IMR-90 (cell line): ENCODE measurements around the gene MBIP.

Experiments used
- BHLHE40 ChIP-seq: fragments of 150-350 bp; IDR thresholded peaks from 2 replicates; pipeline ENCODE4 v1.6.1; 2016; ENCODE audit warnings: mild to moderate bottlenecking, low read depth, low read length
- MAZ ChIP-seq: IDR thresholded peaks from 2 replicates; pipeline ENCODE4 v1.6.1; 2012; ENCODE audit warnings: low read depth, mild to moderate bottlenecking, low read length, improper control_type of control experiment, moderate library complexity, borderline replicate concordance
- MXI1 ChIP-seq: IDR thresholded peaks from 2 replicates; pipeline ENCODE4 v1.6.1; 2012; ENCODE audit warnings: low read depth, mild to moderate bottlenecking, low read length, moderate library complexity, borderline replicate concordance
- NFE2L2 ChIP-seq: fragments of 150-350 bp; IDR thresholded peaks from 2 replicates; pipeline ENCODE4 v1.6.1; 2016; ENCODE audit warnings: low read depth, mild to moderate bottlenecking, low read length
- POLR2A ChIP-seq: IDR thresholded peaks from 2 replicates; pipeline ENCODE4 v1.6.1; 2012; ENCODE audit warnings: mild to moderate bottlenecking, low read depth, low read length
- SMC3 ChIP-seq: fragments of 150-350 bp; IDR thresholded peaks from 2 replicates; pipeline ENCODE4 v1.6.1; 2016; ENCODE audit warnings: low read depth, mild to moderate bottlenecking, antibody characterized with exemption, low read length, moderate library complexity
- TF ChIP-seq, protein P1 (sequence below): conservative IDR thresholded peaks from 2 replicates; pipeline ENCODE4 v1.5.1; 2012; ENCODE audit warnings: mild to moderate bottlenecking, low read depth, low read length, improper control_type of control experiment
- TF ChIP-seq, protein P2 (sequence below): fragments of 150-350 bp; IDR thresholded peaks from 2 replicates; pipeline ENCODE4 v1.6.1; 2016; ENCODE audit warnings: low read depth, mild to moderate bottlenecking, low read length, moderate library complexity, borderline replicate concordance
- TF ChIP-seq, protein P3 (sequence below): fragments of 150-350 bp; IDR thresholded peaks from 2 replicates; pipeline ENCODE4 v1.6.1; 2017; ENCODE audit warnings: mild to moderate bottlenecking, antibody characterized with exemption, low read length, low read depth

DNA sequence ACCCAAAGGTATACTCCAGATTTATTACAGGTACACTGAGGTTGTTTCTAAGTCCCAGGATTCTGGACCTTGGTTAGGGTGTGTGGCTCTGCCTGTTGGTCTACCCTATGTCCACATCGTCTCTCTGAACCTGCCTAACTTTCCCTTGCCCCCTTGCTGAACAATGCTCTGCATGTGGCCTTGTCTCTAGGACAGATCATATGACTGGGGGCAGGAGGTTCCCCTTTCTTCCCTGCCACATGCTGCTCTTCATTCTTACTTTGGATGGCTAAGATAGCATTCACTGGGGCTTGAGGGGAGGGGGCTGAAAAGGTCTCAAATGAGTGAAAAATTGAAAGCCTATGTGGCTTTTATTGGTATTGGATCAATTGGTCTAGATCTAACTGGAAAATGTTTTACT lies 49.2 kb downstream of the MBIP start:
- TF ChIP-seq MAZ (no peak), NFE2L2 (no peak), SMC3 (no peak), BHLHE40 (no peak), MXI1 (no peak), POLR2A (no peak)
- TF ChIP-seq, protein P1, sequence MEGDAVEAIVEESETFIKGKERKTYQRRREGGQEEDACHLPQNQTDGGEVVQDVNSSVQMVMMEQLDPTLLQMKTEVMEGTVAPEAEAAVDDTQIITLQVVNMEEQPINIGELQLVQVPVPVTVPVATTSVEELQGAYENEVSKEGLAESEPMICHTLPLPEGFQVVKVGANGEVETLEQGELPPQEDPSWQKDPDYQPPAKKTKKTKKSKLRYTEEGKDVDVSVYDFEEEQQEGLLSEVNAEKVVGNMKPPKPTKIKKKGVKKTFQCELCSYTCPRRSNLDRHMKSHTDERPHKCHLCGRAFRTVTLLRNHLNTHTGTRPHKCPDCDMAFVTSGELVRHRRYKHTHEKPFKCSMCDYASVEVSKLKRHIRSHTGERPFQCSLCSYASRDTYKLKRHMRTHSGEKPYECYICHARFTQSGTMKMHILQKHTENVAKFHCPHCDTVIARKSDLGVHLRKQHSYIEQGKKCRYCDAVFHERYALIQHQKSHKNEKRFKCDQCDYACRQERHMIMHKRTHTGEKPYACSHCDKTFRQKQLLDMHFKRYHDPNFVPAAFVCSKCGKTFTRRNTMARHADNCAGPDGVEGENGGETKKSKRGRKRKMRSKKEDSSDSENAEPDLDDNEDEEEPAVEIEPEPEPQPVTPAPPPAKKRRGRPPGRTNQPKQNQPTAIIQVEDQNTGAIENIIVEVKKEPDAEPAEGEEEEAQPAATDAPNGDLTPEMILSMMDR, result no peak
- TF ChIP-seq, protein P2, sequence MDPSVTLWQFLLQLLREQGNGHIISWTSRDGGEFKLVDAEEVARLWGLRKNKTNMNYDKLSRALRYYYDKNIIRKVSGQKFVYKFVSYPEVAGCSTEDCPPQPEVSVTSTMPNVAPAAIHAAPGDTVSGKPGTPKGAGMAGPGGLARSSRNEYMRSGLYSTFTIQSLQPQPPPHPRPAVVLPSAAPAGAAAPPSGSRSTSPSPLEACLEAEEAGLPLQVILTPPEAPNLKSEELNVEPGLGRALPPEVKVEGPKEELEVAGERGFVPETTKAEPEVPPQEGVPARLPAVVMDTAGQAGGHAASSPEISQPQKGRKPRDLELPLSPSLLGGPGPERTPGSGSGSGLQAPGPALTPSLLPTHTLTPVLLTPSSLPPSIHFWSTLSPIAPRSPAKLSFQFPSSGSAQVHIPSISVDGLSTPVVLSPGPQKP, result no peak
- TF ChIP-seq, protein P3, sequence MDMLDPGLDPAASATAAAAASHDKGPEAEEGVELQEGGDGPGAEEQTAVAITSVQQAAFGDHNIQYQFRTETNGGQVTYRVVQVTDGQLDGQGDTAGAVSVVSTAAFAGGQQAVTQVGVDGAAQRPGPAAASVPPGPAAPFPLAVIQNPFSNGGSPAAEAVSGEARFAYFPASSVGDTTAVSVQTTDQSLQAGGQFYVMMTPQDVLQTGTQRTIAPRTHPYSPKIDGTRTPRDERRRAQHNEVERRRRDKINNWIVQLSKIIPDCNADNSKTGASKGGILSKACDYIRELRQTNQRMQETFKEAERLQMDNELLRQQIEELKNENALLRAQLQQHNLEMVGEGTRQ, result no peak
